ENCODE results near the gene AGER.

AGER gene

DNA sequence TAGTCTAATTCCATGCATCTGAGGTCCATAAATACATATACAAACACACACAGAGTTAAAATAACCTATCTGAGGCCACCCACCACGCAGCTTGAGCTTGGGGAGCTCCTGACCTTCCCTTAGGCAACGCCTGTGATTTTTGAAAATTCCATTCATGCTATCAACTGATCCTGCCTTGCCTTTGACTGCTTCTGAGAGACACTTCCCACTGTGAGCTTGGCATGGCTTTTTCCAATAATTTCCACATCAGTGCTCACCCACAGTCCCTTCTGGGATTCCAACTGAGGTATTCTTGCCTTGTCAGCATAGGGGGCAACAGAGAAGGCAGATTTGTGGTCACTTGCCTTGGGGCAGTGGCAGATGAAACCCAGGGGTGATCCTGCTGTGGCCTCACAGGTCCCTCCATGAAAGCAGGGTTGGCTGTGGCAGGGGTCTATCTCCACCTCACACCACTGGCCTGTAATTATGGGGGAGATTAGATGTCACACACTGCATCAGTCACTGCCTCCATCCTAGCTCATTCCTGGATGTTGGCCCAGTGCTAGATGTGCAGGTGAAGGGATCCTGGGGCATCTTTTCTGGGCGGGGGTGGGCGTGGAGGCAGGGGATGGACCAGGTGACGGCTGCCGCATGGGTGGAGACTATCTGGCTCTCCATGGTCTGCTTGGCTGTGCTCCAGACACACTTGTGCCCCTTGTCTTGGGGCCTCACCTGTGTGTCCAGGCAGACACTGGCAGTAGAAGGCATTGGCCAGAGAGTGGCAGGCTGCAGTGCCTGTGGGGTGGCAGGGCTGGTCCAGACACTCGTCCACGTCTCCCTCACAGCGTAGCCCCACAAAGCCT lies 19.6 kb upstream of the AGER start:
- peaks cover 18% of the 10 kb centered on the region for H3K27me3 Mint-ChIP-seq (ENCODE audit: low read depth, poor library complexity)
- no peaks in the 10 kb centered on the region for H3K36me3 Mint-ChIP-seq (ENCODE audit: low read depth)
- no peak overlapping the region for H3K27ac Mint-ChIP-seq
- no peak for DNase-seq
- H3K4me3 Mint-ChIP-seq, result no peak overlapping the region
- H3K4me1 Mint-ChIP-seq, result peaks cover 18% of the 10 kb centered on the region
- peaks cover 8% of the 10 kb centered on the region for H3K9me3 Mint-ChIP-seq
- TF ChIP-seq, protein P1, sequence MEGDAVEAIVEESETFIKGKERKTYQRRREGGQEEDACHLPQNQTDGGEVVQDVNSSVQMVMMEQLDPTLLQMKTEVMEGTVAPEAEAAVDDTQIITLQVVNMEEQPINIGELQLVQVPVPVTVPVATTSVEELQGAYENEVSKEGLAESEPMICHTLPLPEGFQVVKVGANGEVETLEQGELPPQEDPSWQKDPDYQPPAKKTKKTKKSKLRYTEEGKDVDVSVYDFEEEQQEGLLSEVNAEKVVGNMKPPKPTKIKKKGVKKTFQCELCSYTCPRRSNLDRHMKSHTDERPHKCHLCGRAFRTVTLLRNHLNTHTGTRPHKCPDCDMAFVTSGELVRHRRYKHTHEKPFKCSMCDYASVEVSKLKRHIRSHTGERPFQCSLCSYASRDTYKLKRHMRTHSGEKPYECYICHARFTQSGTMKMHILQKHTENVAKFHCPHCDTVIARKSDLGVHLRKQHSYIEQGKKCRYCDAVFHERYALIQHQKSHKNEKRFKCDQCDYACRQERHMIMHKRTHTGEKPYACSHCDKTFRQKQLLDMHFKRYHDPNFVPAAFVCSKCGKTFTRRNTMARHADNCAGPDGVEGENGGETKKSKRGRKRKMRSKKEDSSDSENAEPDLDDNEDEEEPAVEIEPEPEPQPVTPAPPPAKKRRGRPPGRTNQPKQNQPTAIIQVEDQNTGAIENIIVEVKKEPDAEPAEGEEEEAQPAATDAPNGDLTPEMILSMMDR (IDR thresholded peaks at IDR 0.05), result no peak

DNA sequence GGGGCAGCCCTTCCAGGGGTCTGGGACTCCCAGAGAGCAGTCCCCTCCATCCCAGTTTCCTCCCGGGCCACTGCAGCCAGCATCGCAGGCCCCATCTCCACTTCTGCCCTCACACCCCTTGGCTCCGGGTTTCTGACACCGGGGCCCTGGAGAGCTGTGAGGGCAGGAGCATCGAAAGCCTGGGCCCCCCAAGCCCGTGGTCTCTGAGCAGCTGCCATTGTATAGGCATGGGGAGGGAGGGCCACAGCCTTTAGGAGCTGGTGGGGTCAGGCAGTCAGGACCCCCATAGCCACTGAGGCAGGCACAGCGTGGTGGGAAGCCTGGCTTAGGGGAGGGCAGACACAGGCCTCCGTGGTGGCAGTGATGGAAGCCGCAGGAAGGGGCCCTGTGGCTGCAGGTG lies 18.1 kb upstream of the AGER start:
- Mint-ChIP-seq H3K36me3 (ENCODE audit: low read depth) (no peaks in the 10 kb centered on the region), H3K9me3 (peaks cover 8% of the 10 kb centered on the region), H3K4me1 (peaks cover 25% of the 10 kb centered on the region), H3K27me3 (ENCODE audit: low read depth, poor library complexity) (peaks cover 18% of the 10 kb centered on the region), H3K4me3 (no peak overlapping the region), H3K27ac (no peak overlapping the region)
- TF ChIP-seq, protein P1 (IDR thresholded peaks at IDR 0.05), result no peak
- no peak for DNase-seq

DNA sequence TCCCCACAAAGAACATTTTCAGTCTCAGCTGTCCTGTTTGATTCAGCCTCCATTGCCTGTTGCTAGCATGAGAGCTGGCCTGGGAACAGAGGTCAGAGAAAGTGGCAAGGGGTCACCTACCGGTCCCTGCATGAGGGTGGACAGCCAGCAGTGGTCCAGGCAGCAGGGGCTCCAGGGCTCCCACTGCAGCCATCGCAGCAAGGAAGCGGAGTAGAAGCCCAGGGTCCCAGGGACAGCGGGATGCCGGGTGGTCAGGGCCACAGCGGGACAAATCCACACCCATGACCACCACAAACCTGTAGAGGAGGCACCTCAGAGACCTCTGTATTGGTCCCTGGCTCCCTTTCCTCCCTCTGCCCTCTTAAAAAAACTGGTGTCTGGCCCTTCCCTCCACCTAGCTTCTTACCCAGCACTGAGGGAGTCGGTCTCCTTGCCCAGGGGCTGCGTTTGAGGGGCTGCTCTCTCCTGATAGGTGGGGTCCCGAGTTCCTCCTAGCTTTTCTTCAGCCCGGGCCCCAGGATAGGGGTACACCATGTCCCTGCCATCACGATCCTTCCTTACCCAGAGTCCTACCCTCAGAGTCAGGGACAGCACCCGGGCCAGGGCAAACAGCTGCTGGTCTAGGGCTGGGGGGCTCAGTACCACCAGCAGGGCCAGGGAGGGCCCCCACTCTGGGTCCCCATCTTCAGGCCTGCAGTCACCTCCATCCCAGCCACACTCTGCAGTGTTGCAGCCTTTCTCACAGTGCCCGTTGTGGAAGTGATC lies 16.8 kb upstream of the AGER start:
- Mint-ChIP-seq H3K9me3 (no peaks in the 10 kb centered on the region), H3K4me1 (peaks cover 37% of the 10 kb centered on the region), H3K36me3 (ENCODE audit: low read depth) (no peaks in the 10 kb centered on the region), H3K27me3 (ENCODE audit: low read depth, poor library complexity) (peaks cover 12% of the 10 kb centered on the region), H3K27ac (no peak overlapping the region), H3K4me3 (no peak overlapping the region)
- no peak for DNase-seq
- TF ChIP-seq, protein P1 (IDR thresholded peaks at IDR 0.05), result no peak

DNA sequence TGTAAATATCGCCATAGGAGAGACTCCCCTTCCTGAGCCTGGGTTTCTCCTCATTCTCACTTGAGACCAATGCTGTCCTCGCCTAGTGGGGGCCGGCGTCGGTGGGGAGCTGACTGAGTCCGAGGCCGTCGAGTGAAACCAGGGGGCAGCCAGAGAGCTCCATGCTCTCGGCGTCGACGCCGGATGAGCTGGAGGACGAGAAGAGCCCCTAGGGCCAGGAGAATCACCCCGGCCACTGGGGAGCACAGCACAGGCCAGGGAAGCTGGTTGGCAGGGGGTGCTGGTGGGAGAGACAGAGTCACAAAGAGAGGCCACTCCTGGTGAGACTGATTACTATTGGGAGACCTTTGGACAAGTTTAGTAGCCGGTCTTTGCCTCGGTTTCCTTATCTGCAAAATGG lies 14.8 kb upstream of the AGER start:
- Mint-ChIP-seq H3K4me3 (no peak overlapping the region), H3K36me3 (ENCODE audit: low read depth) (no peaks in the 10 kb centered on the region), H3K9me3 (no peaks in the 10 kb centered on the region), H3K27me3 (ENCODE audit: low read depth, poor library complexity) (peaks cover 7% of the 10 kb centered on the region), H3K4me1 (peaks cover 47% of the 10 kb centered on the region), H3K27ac (no peak overlapping the region)
- TF ChIP-seq, protein P1 (IDR thresholded peaks at IDR 0.05), result no peak
- DNase-seq, result no peak

DNA sequence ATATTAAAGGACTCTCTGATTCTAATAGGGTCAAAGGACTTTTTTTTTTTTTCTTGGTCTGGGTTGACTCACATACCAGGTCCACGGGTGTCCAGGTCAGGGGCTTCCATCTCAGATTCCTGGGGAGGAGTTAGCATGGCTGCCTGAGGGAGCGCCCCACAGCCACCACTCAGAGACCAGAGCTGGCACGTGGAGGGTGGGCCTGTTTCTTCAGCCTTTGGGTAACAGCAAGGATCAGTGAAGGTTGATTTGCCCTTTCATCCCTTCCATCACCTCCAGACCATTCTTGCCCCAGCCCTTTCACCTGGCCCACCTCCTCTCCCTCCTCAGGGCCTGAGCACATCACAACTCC lies 14.3 kb upstream of the AGER start:
- H3K36me3 Mint-ChIP-seq (ENCODE audit: low read depth), result no peaks in the 10 kb centered on the region
- peaks cover 49% of the 10 kb centered on the region for H3K4me1 Mint-ChIP-seq
- no peak overlapping the region for H3K4me3 Mint-ChIP-seq
- H3K9me3 Mint-ChIP-seq, result no peaks in the 10 kb centered on the region
- peaks cover 3% of the 10 kb centered on the region for H3K27me3 Mint-ChIP-seq (ENCODE audit: low read depth, poor library complexity)
- DNase-seq, result no peak
- TF ChIP-seq, protein P1 (IDR thresholded peaks at IDR 0.05), result no peak
- no peak overlapping the region for H3K27ac Mint-ChIP-seq
